NT2/D1 (cell line): ENCODE measurements around the gene SCAMP2.

Experiments used
- SUZ12 ChIP-seq: IDR thresholded peaks from 2 replicates; pipeline ENCODE4 v1.6.1; 2011; ENCODE audit not compliant: insufficient read length, insufficient read depth; ENCODE audit errors: extremely low read depth
- YY1 ChIP-seq: IDR thresholded peaks from 2 replicates; pipeline ENCODE4 v1.6.1; 2011; ENCODE audit not compliant: insufficient read length, insufficient read depth
- ZNF274 ChIP-seq: IDR thresholded peaks from 2 replicates; pipeline ENCODE4 v1.6.1; 2011; ENCODE audit warnings: mild to moderate bottlenecking, low read depth, low read length

DNA sequence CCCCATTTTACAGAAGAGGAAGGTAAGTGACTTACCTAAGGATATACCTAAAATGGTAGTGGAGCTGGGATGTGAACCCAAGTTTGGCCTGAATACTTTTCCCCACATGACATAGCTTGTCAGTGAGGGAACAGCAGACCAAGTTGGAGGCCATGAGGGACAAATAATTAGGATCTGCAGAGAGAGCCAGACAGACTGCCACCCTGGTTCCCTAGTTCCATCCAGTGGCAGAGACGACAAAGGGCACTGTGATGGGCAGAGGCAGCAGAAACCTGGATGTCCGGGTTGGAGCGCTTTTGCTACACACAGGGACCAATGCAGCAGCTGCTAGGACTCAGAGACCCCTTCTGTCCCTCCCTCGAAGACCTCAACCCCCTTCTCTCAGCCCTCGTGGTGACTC, 45.6 kb downstream of the SCAMP2 start:
- TF ChIP-seq ZNF274: no peak
- TF ChIP-seq SUZ12: no peak
- no peak for TF ChIP-seq YY1
